HEK293 (cell line): ENCODE measurements around the gene ZC3H10.
"Not testable (repeated sequence)": the region's sequence is repeated elsewhere in the genome, so short reads cannot be mapped to it uniquely, and the experiment has no call there.

Experiments used
- CTCF ChIA-PET: fragments of 350-600 bp; formaldehyde crosslinking; extraction: SDS; loops from one replicate; lab custom pipeline; 2021; ENCODE audit warnings: antibody characterized with exemption; lab: Yijun Ruan, JAX
- POLR2A ChIA-PET: fragments of 300-600 bp; formaldehyde crosslinking; extraction: SDS; loops from one replicate; lab custom pipeline; 2020; ENCODE audit warnings: antibody characterized with exemption, inconsistent platforms; lab: Yijun Ruan, JAX
- H3K27ac ChIP-seq: fragments of 200-500 bp; sonication (Bioruptor generic); 2 replicates; pipeline ENCODE4 v1.5.1; 2014; ENCODE audit warnings: low read depth, low read length, control low read depth, inconsistent platforms; ENCODE audit errors: extremely low read depth
- H3K36me3 ChIP-seq, 2 experiments: fragments of 200-500 bp in 1 of 2; sonication (Bioruptor generic) in 1 of 2; 1 replicate in 1 of 2; 2 replicates in 1 of 2; pipeline ENCODE4 v1.5.1; 2014 to 2017; ENCODE audit warnings: inconsistent platforms in 2 of 2, low read length in 2 of 2; ENCODE audit not compliant: control insufficient read depth in 2 of 2, insufficient read depth in 1 of 2
- H3K4me1 ChIP-seq: fragments of 200-500 bp; sonication (Bioruptor generic); 2 replicates; pipeline ENCODE4 v1.5.1; 2014; ENCODE audit warnings: mild to moderate bottlenecking, low read length, inconsistent platforms; ENCODE audit not compliant: control insufficient read depth, insufficient read depth
- H3K4me3 ChIP-seq: 2 replicates; pipeline ENCODE4 v1.5.1; 2011; ENCODE audit warnings: low read depth, mild to moderate bottlenecking, control low read depth, low read length, moderate library complexity
- H3K9me3 ChIP-seq: fragments of 200-500 bp; sonication (Bioruptor generic); 2 replicates; pipeline ENCODE4 v1.5.1; 2014; ENCODE audit warnings: low read depth, low read length, inconsistent platforms; ENCODE audit not compliant: control insufficient read depth, insufficient read depth
- ATF2 ChIP-seq: fragments of 450-650 bp; formaldehyde crosslinking; IDR thresholded peaks from 2 replicates; pipeline ENCODE4 v1.5.1; 2016; ENCODE audit warnings: missing biosample characterization, missing genetic modification characterization, low read depth
- BCL11B ChIP-seq: fragments of 450-650 bp; formaldehyde crosslinking; IDR thresholded peaks from 2 replicates; pipeline ENCODE4 v1.5.1; 2016; ENCODE audit warnings: low read depth, missing biosample characterization, missing genetic modification characterization
- GLIS1 ChIP-seq: fragments of 450-650 bp; formaldehyde crosslinking; IDR thresholded peaks from 2 replicates; pipeline ENCODE4 v1.5.1; 2016; ENCODE audit warnings: missing biosample characterization, missing genetic modification characterization
- IKZF3 ChIP-seq: fragments of 450-650 bp; IDR thresholded peaks from 2 replicates; pipeline ENCODE4 v1.5.0; 2018; ENCODE audit warnings: missing biosample characterization, mild to moderate bottlenecking, missing genetic modification characterization, moderate library complexity
- ZBTB49 ChIP-seq: fragments of 450-650 bp; formaldehyde crosslinking; IDR thresholded peaks from 2 replicates; pipeline ENCODE4 v1.5.1; 2016; ENCODE audit warnings: missing biosample characterization, missing genetic modification characterization, low read depth
- ZFHX2 ChIP-seq: fragments of 450-650 bp; formaldehyde crosslinking; conservative IDR thresholded peaks from 2 replicates; pipeline ENCODE4 v1.5.1; 2016; ENCODE audit warnings: missing biosample characterization, missing genetic modification characterization
- ZFP37 ChIP-seq: fragments of 450-650 bp; formaldehyde crosslinking; IDR thresholded peaks from 2 replicates; pipeline ENCODE4 v1.5.1; 2016; ENCODE audit warnings: missing biosample characterization, missing genetic modification characterization
- ZNF10 ChIP-seq: fragments of 450-650 bp; formaldehyde crosslinking; IDR thresholded peaks from 2 replicates; pipeline ENCODE4 v1.5.1; 2017; ENCODE audit warnings: missing biosample characterization, missing genetic modification characterization
- ZNF121 ChIP-seq: fragments of 450-650 bp; formaldehyde crosslinking; IDR thresholded peaks from 2 replicates; pipeline ENCODE4 v1.5.1; 2016; ENCODE audit warnings: missing biosample characterization, missing genetic modification characterization
- ZNF155 ChIP-seq: fragments of 450-650 bp; formaldehyde crosslinking; IDR thresholded peaks from 2 replicates; pipeline ENCODE4 v1.5.1; 2016; ENCODE audit warnings: missing biosample characterization, missing genetic modification characterization
- ZNF341 ChIP-seq: fragments of 450-650 bp; formaldehyde crosslinking; IDR thresholded peaks from 2 replicates; pipeline ENCODE4; 2016; ENCODE audit warnings: low read depth, missing biosample characterization, missing genetic modification characterization
- ZNF391 ChIP-seq: fragments of 450-650 bp; formaldehyde crosslinking; IDR thresholded peaks from 2 replicates; pipeline ENCODE4 v1.5.1; 2016; ENCODE audit warnings: low read depth, missing biosample characterization, missing genetic modification characterization, borderline replicate concordance
- ZNF501 ChIP-seq: fragments of 450-650 bp; formaldehyde crosslinking; IDR thresholded peaks from 2 replicates; pipeline ENCODE4 v1.5.1; 2016; ENCODE audit warnings: missing biosample characterization, missing genetic modification characterization
- ZNF571 ChIP-seq: fragments of 450-650 bp; formaldehyde crosslinking; IDR thresholded peaks from 2 replicates; pipeline ENCODE4 v1.5.0; 2017; ENCODE audit warnings: missing biosample characterization, missing genetic modification characterization
- ZNF580 ChIP-seq: fragments of 450-650 bp; formaldehyde crosslinking; IDR thresholded peaks from 2 replicates; pipeline ENCODE4 v1.5.1; 2016; ENCODE audit warnings: missing biosample characterization, missing genetic modification characterization
- ZNF585B ChIP-seq: fragments of 450-650 bp; formaldehyde crosslinking; IDR thresholded peaks from 2 replicates; pipeline ENCODE4 v1.5.1; 2016; ENCODE audit warnings: missing biosample characterization, missing genetic modification characterization
- ZNF626 ChIP-seq: fragments of 450-650 bp; sonication (Bioruptor Pico); formaldehyde crosslinking; IDR thresholded peaks from 2 replicates; pipeline ENCODE4 v1.5.1; 2018; ENCODE audit warnings: missing biosample characterization, missing genetic modification characterization, inconsistent platforms
- ZNF629 ChIP-seq: fragments of 450-650 bp; formaldehyde crosslinking; IDR thresholded peaks from 2 replicates; pipeline ENCODE4 v1.5.1; 2017; ENCODE audit warnings: missing biosample characterization, missing genetic modification characterization
- ZNF664 ChIP-seq: fragments of 450-650 bp; formaldehyde crosslinking; IDR thresholded peaks from 2 replicates; pipeline ENCODE4 v1.5.1; 2016; ENCODE audit warnings: missing biosample characterization, missing genetic modification characterization
- ZNF791 ChIP-seq: fragments of 450-650 bp; formaldehyde crosslinking; IDR thresholded peaks from 2 replicates; pipeline ENCODE4 v1.5.1; 2016; ENCODE audit warnings: missing biosample characterization, missing genetic modification characterization
- ZSCAN16 ChIP-seq: fragments of 450-650 bp; formaldehyde crosslinking; IDR thresholded peaks from 2 replicates; pipeline ENCODE4 v1.5.1; 2016; ENCODE audit warnings: missing biosample characterization, missing genetic modification characterization
- ZSCAN18 ChIP-seq: fragments of 450-650 bp; formaldehyde crosslinking; IDR thresholded peaks from 2 replicates; pipeline ENCODE4 v1.5.1; 2016; ENCODE audit warnings: missing biosample characterization, missing genetic modification characterization

Gene ZC3H10

GRCh38 chr12:56155256-56155845 is 37.3 kb downstream of the ZC3H10 start:
- TF ChIP-seq ZNF391 (tag by site-specific recombination) (no peak), IKZF3 (tag by site-specific recombination) (0 out of 2 replicates have a peak, but pooled peaks have one; percentile 37)
- TF ChIP-seq, all 188 proteins: peak for 1

GRCh38 chr12:56156464-56157200 is 38.6 kb downstream of the ZC3H10 start:
- H3K9me3 ChIP-seq, H3K4me3 ChIP-seq, H3K4me1 ChIP-seq: not testable (repeated sequence)
- TF ChIP-seq ATF2 (peak; percentile 61; the same call in 1 of the 2 replicates), ZNF121 (tag by site-specific recombination) (0 out of 2 replicates have a peak, but pooled peaks have one; percentile 64), ZNF629 (tag by site-specific recombination) (peak; percentile 54; the same call in 1 of the 2 replicates), GLIS1 (tag by site-specific recombination) (0 out of 2 replicates have a peak, but pooled peaks have one; percentile 7)
- ChIA-PET CTCF (interaction anchor here (0.6 to 2.0 kb wide), 4 partner anchors 23 to 309 kb away, joined by 3 to 6 read pairs (median 4); partner anchors contain the start of gene ESYT1), POLR2A (interaction anchor here (0.6 to 3.8 kb wide), 6 partner anchors 20 to 76 kb away, joined by 3 to 20 read pairs (median 4); partner anchors contain the start of genes ESYT1 and RNF41)
- H3K36me3 ChIP-seq: peaks cover 4 to 47% of the 10 kb centered on the region in 2 experiments
- H3K27ac ChIP-seq: peak overlapping the region; percentile 84; the same call in 1 of the 2 replicates

More at GRCh38 chr12:56155256-56155845, 37.3 kb downstream of the ZC3H10 start:
- POLR2A ChIA-PET: interaction anchor here (0.7 to 3.8 kb wide), 4 partner anchors 8 to 101 kb away, joined by 3 to 20 read pairs (median 4); partner anchors contain the start of gene ESYT1
- CTCF ChIA-PET: interaction anchor here (1.0 to 2.2 kb wide), 4 partner anchors 27 to 36 kb away, joined by 6 to 8 read pairs (median 6); partner anchors contain the start of genes ESYT1, SMARCC2 and ZC3H10
- no peaks in the 10 kb centered on the region for H3K9me3 ChIP-seq
- no peak overlapping the region for H3K27ac ChIP-seq
- peaks cover 4 to 34% of the 10 kb centered on the region in 2 experiments for H3K36me3 ChIP-seq
- H3K4me1 ChIP-seq: peaks cover 3% of the 10 kb centered on the region; the same call in 1 of the 2 replicates
- H3K4me3 ChIP-seq: no peak overlapping the region

GRCh38 chr12:56157201-56158028 is 39.3 kb downstream of the ZC3H10 start:
- peak overlapping the region; percentile 90 for H3K4me3 ChIP-seq
- CTCF ChIA-PET: interaction anchor here (0.6 to 2.0 kb wide), 3 partner anchors 30 to 310 kb away, joined by 5 to 17 read pairs (median 6); partner anchors contain the start of gene ESYT1
- peaks cover 3% of the 10 kb centered on the region; the same call in 1 of the 2 replicates for H3K4me1 ChIP-seq
- H3K27ac ChIP-seq: peak overlapping the region; percentile 84
- H3K9me3 ChIP-seq: no peaks in the 10 kb centered on the region
- POLR2A ChIA-PET: interaction anchor here (0.5 to 3.8 kb wide), 12 partner anchors 9 to 39 kb away, joined by 3 to 42 read pairs (median 4); partner anchors contain the start of genes ESYT1, SMARCC2 and ZC3H10
- peaks cover 7 to 54% of the 10 kb centered on the region in 2 experiments for H3K36me3 ChIP-seq
- peak; percentile 70 for TF ChIP-seq ZNF341 (tag by site-specific recombination)
- no peak for TF ChIP-seq ZNF791 (tag by site-specific recombination)
- no peak for TF ChIP-seq ZNF664
- TF ChIP-seq BCL11B (tag by site-specific recombination): no peak
- TF ChIP-seq ZFP37 (tag by site-specific recombination): peak; percentile 35; the same call in 1 of the 2 replicates
- no peak for TF ChIP-seq ZNF571
- no peak for TF ChIP-seq ZNF585B (tag by site-specific recombination)
- no peak for TF ChIP-seq ZNF10 (tag by site-specific recombination)
- no peak for TF ChIP-seq ZSCAN18 (tag by site-specific recombination)
- TF ChIP-seq ZSCAN16 (tag by site-specific recombination): no peak
- no peak for TF ChIP-seq ZNF580
- no peak for TF ChIP-seq ZNF626 (tag by site-specific recombination)
- peak; percentile 60 for TF ChIP-seq ZFHX2 (tag by site-specific recombination)
- TF ChIP-seq ZBTB49 (tag by site-specific recombination): no peak
- TF ChIP-seq ZNF501: no peak
- TF ChIP-seq ZNF155: no peak
